ENCODE measurements around the gene MISP3.
A peak's percentile ranks its signal among the peaks of the same experiment; 100 is the strongest.

MISP3 gene

DNA sequence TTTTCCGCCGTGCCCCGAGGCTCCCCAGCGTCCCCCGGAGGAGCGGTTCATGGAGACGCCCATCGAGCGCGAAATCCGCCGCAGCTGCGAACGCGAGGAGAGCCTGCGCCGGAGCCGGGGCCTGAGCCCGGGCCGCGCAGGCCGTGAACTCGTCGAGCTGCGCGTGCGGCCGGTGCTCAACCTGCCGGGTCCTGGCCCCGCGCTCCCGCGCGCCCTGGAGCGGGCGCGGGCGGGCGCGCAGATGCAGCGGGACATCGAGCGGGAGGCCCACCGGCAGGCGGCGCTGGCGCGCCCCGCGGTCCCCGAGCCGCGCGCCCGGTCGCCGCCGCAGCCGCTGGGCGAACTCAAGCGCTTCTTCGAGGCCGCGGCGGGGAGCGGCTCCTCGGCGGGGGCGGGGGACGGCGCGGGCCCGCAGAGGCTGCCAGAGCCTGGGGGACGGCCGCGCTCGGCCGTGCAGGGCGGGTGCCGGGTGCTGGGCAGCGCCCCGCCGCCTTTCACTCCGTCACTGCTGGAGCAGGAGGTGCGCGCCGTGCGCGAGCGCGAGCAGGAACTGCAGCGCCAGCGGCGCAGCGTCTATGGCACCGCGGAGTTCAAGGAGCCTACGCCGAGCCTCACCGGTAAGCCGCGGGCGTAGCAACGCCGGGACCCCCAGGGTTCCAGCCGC is 807 bp downstream of the MISP3 start:
- peak; percentile 75 for DNase-seq (ENCODE audit: low read depth, low spot score)
- H3K4me3 ChIP-seq (ENCODE audit: low read length): peak overlapping the region; percentile 66

DNA sequence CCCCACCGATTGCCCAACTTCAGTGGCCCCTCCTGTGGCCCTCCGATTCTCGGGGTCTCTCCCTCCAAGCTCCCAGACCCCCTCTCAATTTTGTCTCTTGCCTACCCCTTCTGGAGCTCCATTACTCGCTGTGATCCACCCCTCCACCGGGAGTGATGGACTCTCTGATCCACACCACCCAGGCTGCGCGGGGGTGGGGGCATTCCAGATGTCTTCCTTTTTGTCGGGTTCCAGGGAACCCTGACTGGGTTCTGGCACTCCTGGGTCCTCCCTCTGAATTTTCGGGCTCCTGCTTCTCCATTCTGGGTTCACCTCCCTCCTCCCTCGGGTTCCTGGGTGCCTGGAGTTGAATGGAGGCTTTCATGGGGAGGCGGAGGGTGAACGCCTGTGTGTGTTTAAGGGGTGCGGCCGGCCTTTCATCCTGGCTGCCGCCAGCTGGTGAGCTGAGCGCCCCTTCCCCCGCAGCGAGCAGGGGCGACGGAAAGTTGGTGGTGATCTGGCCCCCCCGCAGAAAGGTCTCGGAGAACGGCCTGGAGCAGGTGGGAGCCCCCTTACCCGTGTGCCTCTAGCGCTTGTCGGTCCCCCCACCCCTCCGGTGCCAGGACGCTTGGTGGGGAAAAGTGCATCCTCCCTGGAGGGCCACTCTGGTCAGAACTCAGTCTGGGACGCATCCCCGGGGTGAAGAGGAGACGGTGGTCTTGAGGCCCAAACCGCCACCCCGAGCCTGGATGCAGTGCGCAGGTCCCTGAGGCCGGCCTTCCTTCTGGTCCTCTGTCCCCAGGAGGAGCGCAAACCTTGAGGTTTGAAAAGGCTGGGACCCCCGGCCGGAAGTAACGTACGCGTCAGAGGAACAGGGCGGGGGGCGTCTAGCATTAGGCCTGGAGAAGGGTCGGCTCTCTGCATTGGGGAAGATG is 1.6 kb downstream of the MISP3 start:
- no peak for DNase-seq (ENCODE audit: low read depth, low spot score)
- H3K4me3 ChIP-seq (ENCODE audit: low read length): peak overlapping the region; percentile 66

DNA sequence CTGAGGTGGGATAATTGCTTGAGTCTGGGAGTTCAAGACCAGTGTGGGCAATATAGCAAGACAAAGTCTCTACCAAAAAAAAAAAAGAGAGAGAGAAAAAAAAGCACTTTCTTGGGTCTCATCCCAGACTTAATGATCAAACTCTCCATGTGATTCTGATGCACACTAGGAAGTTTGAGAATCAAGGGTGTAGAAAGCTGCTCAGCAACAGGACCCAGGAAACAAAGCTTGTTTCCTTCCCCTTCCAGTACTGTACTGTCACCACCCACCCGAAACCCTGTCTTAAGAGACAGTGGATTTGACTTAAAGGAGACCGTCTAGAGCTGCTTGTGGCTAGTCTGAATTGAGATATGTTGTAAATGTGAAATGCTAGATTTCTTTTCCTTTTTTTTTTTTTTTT is 5.8 kb downstream of the MISP3 start:
- no peak for DNase-seq (ENCODE audit: low read depth, low spot score)

DNA sequence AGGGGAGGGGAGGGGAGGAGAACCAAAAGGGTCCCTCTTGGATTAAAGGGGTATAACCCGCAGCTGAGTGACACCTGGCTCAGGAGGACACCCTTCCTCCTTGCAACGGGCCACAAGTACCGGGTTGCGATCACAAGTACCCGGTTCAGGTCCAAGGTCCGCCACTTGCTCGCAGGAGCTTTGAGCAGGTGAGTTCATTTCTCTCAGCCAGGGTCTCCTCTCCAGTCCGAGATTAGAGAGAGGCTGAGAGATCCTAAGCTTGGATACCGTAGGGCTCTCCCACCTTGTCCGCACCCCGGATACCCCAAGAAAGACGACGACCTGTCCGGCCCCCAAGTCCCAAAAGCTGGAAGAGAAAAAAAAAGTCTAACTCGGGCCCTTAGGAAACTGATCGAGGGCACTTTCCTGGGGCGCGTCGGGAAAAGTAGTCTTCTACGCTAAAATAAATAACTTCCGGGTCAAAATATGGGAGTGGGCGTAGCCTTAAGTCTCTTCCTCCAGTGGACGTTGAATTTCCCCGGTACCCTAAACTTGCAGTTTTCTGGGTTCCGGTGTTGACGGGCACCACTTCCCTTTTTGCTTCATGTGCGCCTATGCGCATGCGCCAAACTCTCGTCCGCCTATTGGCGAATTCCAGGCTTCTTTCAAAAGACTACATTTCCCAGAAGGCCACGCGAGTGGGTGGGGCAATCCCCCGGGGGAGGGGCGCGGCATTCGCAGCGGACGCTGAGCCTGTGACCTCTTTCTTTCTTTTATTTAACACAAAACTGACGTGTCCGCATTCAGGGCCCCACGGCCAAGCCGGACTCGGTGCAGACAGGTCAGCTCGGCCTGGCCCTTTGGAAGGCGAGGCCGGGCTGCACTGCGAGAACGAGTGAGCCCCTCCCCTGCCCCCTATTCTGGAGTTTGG is 8.6 kb downstream of the MISP3 start:
- H3K4me3 ChIP-seq (ENCODE audit: low read length): peak overlapping the region; percentile 87
- DNase-seq (ENCODE audit: low read depth, low spot score): peak; percentile 100

More for the DNA sequence above, 5.8 kb downstream of the MISP3 start:
- no peak overlapping the region for H3K4me3 ChIP-seq (ENCODE audit: low read length)

DNA sequence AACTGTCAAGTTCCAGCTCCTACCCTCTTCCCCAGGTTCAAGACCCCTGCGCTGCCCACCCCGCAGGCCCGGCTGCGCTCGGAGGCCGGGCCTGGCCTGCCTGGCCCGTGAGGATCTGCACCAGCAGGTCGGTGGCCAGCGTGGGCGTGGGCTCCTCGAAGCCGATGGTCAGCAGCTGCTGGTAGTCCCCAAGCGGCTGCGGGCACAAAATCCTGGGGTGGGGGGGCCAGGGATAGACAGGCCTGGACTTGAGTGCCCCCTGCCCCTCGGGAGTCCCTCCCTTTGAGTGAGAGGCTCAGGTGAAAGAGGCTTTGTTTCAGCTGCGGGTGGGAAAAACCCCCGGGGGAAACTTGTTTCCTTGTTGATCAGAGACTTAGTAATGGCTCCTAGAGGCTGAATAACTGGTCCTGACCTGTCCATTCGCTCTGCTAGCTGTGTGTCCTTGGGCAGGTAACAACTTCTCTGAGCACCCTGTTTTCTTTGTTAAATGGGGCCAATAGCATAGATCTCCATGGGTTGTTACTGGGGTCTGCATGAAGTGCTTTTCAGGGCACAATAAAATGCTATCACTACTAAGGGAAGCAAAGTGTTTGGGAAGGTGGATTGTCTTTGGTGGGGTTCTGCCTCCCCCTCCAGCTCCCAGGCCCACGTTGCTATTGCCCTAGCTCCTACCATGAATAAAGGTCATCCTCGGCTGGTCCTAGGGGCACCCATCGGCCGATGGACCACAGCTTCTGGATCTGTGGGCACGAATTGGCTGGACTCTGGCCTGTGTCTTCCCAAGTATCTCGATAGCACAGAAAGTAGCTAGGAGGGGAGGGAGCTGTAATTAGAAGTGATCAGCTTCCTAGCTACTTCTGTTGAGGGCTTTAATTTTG is 9.4 kb downstream of the MISP3 start:
- no peak for DNase-seq (ENCODE audit: low read depth, low spot score)

DNA sequence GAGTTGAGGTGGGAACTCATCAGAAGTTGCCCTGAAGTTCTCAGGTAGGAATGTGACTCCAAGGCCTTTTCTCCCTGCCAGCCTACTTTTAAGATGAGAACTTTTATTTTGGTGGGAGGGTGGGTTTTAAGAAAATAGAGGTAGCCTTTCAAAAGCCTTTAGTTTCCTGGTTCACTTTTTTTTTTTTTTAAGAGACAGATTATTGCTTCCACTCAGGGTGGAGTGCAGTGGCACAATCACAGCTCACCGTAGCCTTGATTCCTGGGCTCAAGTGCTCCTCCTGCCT is 10.0 kb downstream of the MISP3 start:
- no peak for DNase-seq (ENCODE audit: low read depth, low spot score)
- H3K4me3 ChIP-seq (ENCODE audit: low read length): no peak overlapping the region

More for the DNA sequence above, 9.4 kb downstream of the MISP3 start:
- peak overlapping the region; percentile 77 for H3K4me3 ChIP-seq (ENCODE audit: low read length)

DNA sequence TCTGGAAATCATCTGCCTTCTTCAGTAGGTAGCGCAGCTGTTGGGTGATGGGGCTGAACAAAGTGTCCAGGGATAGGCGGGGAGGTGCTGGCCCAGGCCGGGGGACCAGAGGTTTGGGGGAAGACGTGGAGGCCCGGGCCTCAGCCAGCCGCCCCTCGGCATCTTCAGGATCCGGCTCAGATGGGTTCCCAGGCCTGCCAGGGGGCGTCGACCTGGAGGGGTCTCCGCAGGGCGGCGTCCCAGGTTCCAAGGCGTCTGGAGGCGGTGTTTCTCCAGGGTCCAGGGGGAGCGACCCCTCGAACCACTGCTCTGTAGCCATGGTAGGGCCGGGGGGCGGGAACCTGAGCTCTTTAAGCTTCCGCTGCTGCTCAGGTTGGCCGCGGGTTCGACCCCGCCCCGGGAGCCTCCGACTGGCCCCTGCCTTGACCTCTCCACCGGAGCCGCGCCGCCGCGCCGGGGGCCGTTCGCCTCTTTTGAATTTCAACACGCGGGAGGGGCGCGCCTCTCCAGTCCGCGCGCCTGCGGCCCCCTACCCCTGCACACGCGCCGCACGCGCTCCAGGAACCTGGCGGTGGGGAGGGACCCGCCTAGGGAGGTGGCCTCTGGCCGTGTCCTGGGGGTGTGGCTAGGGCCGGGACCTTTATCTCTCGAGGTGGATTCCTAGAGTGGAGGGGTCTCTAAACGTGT is 12.9 kb downstream of the MISP3 start, which contains the start of gene C19orf67:
C19orf67 (minus strand) TSS at position 475 of the 687 bp plus-strand sequence; CDS start at position 319, 156 bp downstream.
- H3K4me3 ChIP-seq (ENCODE audit: low read length): no peak within 1 kb of the TSS
- no peak for DNase-seq (ENCODE audit: low read depth, low spot score)

DNA sequence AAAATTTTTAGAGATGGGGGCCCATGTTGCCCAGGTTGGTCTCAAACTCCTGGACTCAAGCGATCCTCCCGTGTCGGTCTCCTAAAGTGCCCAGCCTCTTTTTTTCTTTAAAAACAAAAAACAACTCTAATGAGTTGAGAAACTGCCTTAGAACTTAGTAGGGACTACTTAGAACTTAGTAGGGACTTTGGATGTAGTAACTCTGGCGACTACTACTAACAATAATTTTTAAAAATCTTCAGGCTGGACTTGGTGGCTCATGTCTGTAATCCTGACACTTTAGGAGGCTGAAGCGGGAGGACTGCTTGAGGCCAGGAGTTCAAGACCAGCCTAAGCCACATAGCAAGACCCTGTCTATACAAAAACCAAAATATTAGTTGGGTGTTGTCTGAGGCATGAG is 13.5 kb downstream of the MISP3 start:
- DNase-seq (ENCODE audit: low read depth, low spot score): no peak
- no peak overlapping the region for H3K4me3 ChIP-seq (ENCODE audit: low read length)

DNA sequence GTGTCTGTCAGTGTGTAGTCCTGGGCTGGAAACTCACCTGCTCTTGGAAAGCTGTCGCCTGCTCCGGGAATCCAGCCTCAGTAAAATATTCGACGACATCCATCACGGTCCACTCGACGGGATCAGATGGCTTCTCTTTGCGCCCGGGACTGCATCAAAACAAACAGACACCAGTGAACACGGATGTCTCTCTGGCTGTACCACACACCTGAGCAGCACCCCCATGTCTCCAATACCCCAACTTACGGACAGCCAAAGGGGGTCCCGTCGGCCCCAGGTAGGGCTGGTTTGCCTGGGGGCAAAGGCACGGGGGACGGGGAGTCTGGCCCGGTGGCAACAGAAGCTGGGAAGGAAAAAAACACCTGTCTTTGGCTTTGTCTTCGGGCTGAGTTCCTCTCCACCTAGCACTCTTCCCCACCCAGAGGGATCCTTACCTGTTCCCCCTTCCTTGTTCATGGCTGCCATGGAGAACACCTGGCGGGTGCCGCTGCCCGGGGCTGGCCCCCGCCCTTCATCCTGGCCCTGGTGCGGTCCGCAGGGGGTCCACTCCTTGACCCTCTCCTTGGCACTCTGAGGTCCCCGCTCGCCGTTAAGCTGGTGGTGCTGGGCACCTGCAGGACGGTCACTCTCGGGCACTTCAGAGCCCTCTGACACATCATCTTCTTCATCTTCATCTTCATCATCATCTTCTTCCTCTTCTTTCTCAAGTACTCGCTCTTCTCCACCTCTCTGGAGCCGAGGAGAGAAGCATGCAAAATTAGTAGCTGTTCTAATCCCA is 16.2 kb downstream of the MISP3 start:
- H3K4me3 ChIP-seq (ENCODE audit: low read length): no peak overlapping the region; the same call in 1 of the 2 replicates
- no peak for DNase-seq (ENCODE audit: low read depth, low spot score)

DNA sequence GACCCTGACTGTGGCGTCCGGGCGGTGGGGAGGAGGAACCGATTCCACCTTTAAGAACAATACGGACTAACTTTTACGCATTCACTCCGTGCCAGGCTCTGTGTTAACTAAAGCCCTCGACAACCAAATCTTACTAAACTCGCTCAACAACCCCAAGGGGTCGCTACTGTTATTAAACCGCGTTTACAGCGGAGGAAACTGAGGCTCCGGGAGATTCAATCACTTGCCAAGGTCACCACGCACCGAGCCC is 16.8 kb downstream of the MISP3 start:
- no peak for DNase-seq (ENCODE audit: low read depth, low spot score)

DNA sequence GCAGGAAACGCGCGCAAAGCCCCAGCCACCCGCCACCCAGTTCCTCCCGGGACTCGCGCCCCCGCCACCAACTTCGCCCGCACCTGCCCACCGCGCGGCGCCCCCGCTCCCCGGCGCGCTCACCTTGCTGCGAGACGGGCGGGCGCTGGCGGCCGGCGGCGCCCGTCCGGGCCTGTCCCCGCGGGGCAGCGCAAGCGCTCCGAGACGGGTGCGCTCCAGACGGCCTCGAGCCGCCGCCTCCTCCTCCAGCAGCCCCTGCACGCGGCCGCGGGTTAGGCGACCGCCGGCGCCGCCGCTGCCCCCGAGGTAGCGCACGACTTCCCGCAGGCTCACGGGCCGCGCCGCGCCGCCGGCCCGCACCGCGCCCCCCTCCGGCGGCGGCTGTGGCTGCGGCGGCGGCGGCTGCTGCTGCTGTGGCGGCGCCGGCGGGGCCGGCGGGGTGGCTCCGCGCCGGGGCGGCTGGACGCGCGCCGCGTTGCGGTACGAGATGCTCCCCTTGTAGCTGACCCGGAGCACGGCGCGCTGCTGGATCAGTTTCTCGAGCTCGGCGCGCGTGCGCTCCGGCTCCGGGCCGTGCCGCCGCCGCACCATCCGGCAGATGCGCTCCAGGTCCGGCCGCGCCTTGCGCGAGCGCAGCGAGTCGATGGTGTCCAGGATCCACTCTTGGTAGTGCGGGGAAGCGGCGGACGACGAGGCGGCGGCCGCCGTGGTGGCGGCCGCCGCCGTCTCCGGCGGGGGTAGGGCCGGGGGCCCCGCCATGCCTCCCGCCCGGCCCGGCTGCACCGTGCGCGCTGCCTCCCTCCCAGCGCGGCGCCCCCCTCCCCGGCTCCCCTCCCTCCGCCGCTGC is 17.3 kb downstream of the MISP3 start:
- H3K4me3 ChIP-seq (ENCODE audit: low read length): peak overlapping the region; percentile 54
- no peak for DNase-seq (ENCODE audit: low read depth, low spot score)

More for the DNA sequence above, 16.8 kb downstream of the MISP3 start:
- H3K4me3 ChIP-seq (ENCODE audit: low read length): peak overlapping the region; percentile 54

DNA sequence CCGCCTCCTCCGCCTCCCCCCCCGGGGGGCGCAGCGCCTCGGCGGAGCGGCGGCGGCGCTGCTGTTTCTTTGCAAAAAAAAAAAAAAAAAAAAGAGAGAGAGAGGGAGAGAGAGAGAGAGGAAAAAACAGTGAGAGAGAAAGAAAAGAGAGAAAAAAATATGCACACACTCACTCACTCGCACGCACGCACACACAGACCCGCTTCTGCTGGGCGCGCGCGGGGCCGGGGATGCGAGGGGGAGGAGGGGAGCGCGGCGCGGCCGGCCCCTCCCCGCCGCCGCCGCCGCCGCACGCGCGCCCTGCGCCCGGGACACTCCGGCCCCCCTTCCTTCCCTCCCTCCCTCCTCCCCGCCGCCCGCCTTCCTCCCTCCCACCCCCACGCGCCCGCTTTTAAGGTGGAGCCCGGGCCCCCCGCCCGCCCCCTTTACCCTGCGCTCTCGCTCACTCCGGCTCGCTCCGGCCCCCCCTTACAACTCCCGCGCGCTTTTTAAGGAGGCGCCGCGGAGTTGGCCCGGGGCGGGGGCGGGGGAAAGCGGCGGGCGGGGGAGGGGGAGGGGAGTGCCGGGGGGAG is 18.0 kb downstream of the MISP3 start, which contains the start of gene SAMD1:
SAMD1 (minus strand) TSS at position 243 of the 572 bp plus-strand sequence.
- DNase-seq (ENCODE audit: low read depth, low spot score): peak; percentile 86
- peak within 1 kb of the TSS; percentile 77 for H3K4me3 ChIP-seq (ENCODE audit: low read length)

DNA sequence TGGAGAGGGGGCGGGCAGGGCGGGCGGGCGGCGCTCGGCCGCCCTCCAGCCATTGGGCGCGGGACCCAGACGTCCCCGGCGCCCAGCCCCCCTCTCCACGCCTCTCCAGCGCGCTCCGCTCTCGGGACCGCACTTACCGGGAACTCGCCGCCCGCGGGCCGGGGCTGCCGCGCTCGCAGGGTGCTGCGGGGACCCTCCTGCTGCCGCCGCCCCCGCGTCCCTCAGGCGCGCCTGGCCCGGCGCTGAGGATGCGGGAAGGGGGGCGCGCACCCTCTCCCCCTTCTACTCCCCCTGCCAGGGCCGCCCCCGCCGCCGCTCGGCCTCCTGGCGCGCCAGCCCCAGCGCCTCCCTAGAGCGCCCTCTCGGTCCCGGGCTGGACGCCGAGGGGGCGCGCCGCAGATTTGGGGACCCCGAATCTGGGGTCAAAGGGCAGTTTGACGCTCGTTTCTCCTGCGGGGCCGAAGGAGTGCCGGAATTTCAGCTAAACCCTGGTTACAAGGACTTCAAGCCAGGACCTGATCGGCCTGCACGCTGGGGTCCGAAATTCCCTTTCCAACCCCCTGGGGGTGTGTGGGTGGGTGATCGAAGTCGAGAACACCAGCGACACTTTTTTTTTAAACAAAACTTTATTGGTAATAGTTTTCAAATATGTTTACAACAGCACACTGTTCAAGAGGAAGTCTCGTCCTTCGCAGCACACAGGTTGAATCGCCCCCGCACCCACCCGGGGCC is 18.7 kb downstream of the MISP3 start:
- H3K4me3 ChIP-seq (ENCODE audit: low read length): peak overlapping the region; percentile 77
- DNase-seq (ENCODE audit: low read depth, low spot score): peak; percentile 72

DNA sequence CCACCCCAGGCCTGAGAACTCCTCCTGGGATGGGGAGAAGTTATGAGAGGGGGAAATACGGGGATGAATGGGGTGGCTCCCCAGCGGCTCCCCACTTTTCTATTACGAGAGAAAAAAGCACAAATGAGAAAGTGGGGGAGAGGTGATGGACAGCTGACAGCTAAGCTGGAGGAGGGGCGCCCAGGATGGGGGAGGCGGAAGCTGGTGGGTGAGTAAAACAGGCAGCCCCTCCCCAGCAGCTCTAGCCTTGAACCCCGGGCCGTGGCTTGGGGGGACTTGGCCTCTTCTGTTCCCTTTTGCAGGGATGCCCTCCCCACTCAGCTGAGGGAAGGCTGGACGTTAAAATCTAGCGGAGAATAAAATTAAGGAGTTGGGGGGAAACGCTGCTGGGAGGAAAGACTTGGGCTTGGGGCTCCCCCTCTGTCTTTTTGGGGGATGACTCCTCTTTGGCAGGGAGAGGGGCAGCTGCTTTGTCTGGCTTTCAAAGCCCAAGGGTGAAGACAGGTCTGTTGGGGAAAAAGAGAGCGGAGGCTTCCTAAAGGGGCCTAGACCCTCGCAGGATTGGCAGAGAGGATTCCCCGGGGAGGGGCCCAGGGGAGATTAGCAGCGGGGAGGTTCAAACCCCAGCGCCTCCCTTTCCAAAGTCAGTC is 19.4 kb downstream of the MISP3 start:
- no peak for DNase-seq (ENCODE audit: low read depth, low spot score)
- peak overlapping the region; percentile 77 for H3K4me3 ChIP-seq (ENCODE audit: low read length)
